Endodermal cell (in vitro differentiated cells): Measurements from ENCODE around the gene CASP1. TPM values are rescaled to one million over a fixed set of nuclear protein-coding genes. Genes with fewer than 3 reads are reported as not detected.
"Not testable (repeated sequence)": the region's sequence is repeated elsewhere in the genome, so short reads cannot be mapped to it uniquely, and the experiment has no call there.

Experiments
- DNase-seq: peaks from one replicate; pipeline ENCODE4 v3.0.0-alpha.2; 2017
- H3K27ac ChIP-seq: 2 replicates; pipeline ENCODE4 v1.5.1; 2013; ENCODE audit warnings: mild to moderate bottlenecking, low read depth, low read length, moderate library complexity
- H3K27me3 ChIP-seq: 2 replicates; pipeline ENCODE4 v1.6.1; 2013; ENCODE audit warnings: mild to moderate bottlenecking, low read length, moderate library complexity; ENCODE audit not compliant: insufficient read depth, control insufficient read depth, poor library complexity, severe bottlenecking
- H3K36me3 ChIP-seq: 2 replicates; pipeline ENCODE4 v1.7.0; 2013; ENCODE audit warnings: mild to moderate bottlenecking, low read length, moderate library complexity; ENCODE audit not compliant: control insufficient read depth, insufficient read depth
- H3K4me1 ChIP-seq: one replicate; pipeline ENCODE4 v1.7.0; 2013; ENCODE audit warnings: low read length; ENCODE audit not compliant: control insufficient read depth, insufficient read depth
- H3K4me3 ChIP-seq: 2 replicates; pipeline ENCODE4 v1.5.1; 2013; ENCODE audit warnings: mild to moderate bottlenecking, low read length, moderate library complexity
- H3K9ac ChIP-seq: 2 replicates; pipeline ENCODE4 v1.6.1; 2013; ENCODE audit warnings: mild to moderate bottlenecking, low read length, moderate library complexity; ENCODE audit not compliant: poor library complexity, severe bottlenecking; ENCODE audit errors: extremely low read depth
- H3K9me3 ChIP-seq: 2 replicates; pipeline ENCODE4 v1.6.1; 2013; ENCODE audit warnings: mild to moderate bottlenecking, low read length, moderate library complexity; ENCODE audit not compliant: control insufficient read depth
- H3K27ac Mint-ChIP-seq: 2 replicates; pipeline ENCODE4 v1.8.0; 2020; ENCODE audit warnings: mixed read lengths
- H3K27me3 Mint-ChIP-seq: 2 replicates; pipeline ENCODE4 v1.8.0; 2021; ENCODE audit warnings: mild to moderate bottlenecking, mixed read lengths; ENCODE audit not compliant: insufficient read depth
- H3K36me3 Mint-ChIP-seq: 2 replicates; pipeline ENCODE4 v1.8.0; 2020; ENCODE audit warnings: low read depth, mixed read lengths
- H3K4me1 Mint-ChIP-seq: 2 replicates; pipeline ENCODE4 v1.8.0; 2020; ENCODE audit warnings: mixed read lengths
- H3K4me3 Mint-ChIP-seq: 2 replicates; pipeline ENCODE4 v1.8.0; 2020; ENCODE audit warnings: mild to moderate bottlenecking, moderate library complexity, mixed read lengths
- H3K9me3 Mint-ChIP-seq: 2 replicates; pipeline ENCODE4 v1.8.0; 2020; ENCODE audit warnings: mild to moderate bottlenecking, mixed read lengths
- WGBS, 2 experiments: methylation state at CpG; one replicate each; pipeline versions ENCODE4 v1.1.5 to v1.1.7; 2013; ENCODE audit warnings: missing lambda C conversion rate in 2 of 2, mixed read lengths in 1 of 2; ENCODE audit not compliant: insufficient coverage in 1 of 2, insufficient read length in 1 of 2; 5-methylcytosine and 5-hydroxymethylcytosine counted together
- total RNA-seq, 2 donors: library from RNA; stranded (reverse); fragmentation: NEBNext Ultra II Directional in 1 of 2; extraction: Animal tissue kit (Norgen Biotek cat#: 25700) in 1 of 2; gene quantifications; 2 replicates in 1 of 2; 3 replicates in 1 of 2; pipeline ENCODE4 v1.2.1, GENCODE V29; 2021
- TF ChIP-seq, protein P1 (sequence below): fragments of 200-600 bp; sonication (generic); conservative IDR thresholded peaks from 2 replicates; pipeline ENCODE4 v1.5.0; 2021; ENCODE audit warnings: antibody characterized with exemption, mild to moderate bottlenecking

Gene CASP1
- total RNA-seq, 2 donors from 2014 or later, result not detected

DNA sequence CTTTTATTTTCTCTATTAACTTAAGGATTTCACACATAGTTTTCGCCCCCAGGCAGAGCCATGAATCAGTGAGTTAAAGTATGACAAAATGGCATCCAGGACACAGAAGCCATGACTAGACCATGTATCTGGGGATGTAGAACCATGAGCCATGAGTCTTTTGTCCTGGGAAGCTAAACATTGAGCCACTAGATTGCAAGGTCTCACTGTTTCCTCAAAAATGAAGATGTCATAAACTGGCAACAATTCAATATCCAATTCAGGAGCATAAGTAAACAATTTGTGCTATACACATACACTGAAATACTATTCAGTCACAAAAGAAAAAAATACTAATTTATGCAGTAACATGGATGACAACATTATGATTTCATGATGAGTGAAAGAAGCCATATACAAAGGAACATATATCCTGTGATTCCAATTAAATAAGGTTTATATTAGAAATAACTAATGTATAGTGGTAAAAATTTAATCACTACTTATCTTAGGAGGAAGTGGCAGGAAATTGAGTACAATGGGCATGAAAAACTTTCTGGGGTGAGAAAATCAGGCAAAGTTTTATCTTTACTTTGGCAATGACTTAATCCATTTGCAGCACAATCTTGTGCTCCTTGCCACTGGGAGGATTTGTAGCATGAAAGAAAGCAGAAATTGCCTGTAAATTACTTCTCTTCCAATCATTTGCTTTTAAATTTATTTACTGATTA, 38.7 kb upstream of the CASP1 start:
- H3K4me1 Mint-ChIP-seq, result peaks cover 6% of the 10 kb centered on the region
- no peaks in the 10 kb centered on the region for H3K4me1 ChIP-seq
- 82 to 90% methylated on average over 1 of the region's 1 CpG for WGBS, 2 experiments
- no peak overlapping the region for H3K4me3 ChIP-seq
- no peaks in the 10 kb centered on the region for H3K27me3 ChIP-seq
- TF ChIP-seq, protein P1, sequence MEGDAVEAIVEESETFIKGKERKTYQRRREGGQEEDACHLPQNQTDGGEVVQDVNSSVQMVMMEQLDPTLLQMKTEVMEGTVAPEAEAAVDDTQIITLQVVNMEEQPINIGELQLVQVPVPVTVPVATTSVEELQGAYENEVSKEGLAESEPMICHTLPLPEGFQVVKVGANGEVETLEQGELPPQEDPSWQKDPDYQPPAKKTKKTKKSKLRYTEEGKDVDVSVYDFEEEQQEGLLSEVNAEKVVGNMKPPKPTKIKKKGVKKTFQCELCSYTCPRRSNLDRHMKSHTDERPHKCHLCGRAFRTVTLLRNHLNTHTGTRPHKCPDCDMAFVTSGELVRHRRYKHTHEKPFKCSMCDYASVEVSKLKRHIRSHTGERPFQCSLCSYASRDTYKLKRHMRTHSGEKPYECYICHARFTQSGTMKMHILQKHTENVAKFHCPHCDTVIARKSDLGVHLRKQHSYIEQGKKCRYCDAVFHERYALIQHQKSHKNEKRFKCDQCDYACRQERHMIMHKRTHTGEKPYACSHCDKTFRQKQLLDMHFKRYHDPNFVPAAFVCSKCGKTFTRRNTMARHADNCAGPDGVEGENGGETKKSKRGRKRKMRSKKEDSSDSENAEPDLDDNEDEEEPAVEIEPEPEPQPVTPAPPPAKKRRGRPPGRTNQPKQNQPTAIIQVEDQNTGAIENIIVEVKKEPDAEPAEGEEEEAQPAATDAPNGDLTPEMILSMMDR, result no peak
- no peaks in the 10 kb centered on the region for H3K36me3 ChIP-seq
- DNase-seq, result no peak
- H3K9me3 ChIP-seq, result no peaks in the 10 kb centered on the region
- no peaks in the 10 kb centered on the region for H3K27me3 Mint-ChIP-seq
- H3K27ac Mint-ChIP-seq, result no peak overlapping the region
- H3K4me3 Mint-ChIP-seq, result no peak overlapping the region
- H3K9me3 Mint-ChIP-seq, result no peaks in the 10 kb centered on the region
- no peaks in the 10 kb centered on the region for H3K36me3 Mint-ChIP-seq
- H3K9ac ChIP-seq, result no peak overlapping the region
- no peak overlapping the region for H3K27ac ChIP-seq

DNA sequence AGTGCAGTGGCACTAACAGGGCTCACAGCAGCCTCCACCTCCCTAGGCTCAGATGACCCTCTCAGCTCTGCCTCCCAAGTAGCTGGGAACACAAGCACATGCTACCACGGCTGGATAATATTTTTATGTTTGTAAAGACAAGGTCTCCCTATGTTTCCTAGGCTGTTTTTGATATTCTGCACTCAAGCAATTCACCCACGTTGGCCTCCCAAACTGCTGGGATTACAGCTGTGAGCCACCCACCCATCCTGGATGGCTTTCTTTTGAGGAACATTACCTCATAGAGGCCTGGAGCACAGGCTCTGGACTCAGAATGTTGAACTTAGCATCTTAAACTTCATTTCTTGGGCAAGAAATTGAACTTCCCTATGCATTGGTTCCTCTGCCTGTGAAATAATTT, 37.1 kb upstream of the CASP1 start:
- not testable (repeated sequence) for H3K4me1 Mint-ChIP-seq, H3K27ac ChIP-seq, H3K27me3 ChIP-seq, H3K27ac Mint-ChIP-seq, H3K9me3 ChIP-seq, H3K9me3 Mint-ChIP-seq, H3K9ac ChIP-seq, H3K36me3 ChIP-seq, H3K4me1 ChIP-seq, H3K4me3 Mint-ChIP-seq, H3K4me3 ChIP-seq, H3K36me3 Mint-ChIP-seq, DNase-seq, H3K27me3 Mint-ChIP-seq
- WGBS, 2 experiments, result 60% methylated on average over 1 of the region's 2 CpGs; no CpG with 5 or more reads in 1 of the 2 experiments

DNA sequence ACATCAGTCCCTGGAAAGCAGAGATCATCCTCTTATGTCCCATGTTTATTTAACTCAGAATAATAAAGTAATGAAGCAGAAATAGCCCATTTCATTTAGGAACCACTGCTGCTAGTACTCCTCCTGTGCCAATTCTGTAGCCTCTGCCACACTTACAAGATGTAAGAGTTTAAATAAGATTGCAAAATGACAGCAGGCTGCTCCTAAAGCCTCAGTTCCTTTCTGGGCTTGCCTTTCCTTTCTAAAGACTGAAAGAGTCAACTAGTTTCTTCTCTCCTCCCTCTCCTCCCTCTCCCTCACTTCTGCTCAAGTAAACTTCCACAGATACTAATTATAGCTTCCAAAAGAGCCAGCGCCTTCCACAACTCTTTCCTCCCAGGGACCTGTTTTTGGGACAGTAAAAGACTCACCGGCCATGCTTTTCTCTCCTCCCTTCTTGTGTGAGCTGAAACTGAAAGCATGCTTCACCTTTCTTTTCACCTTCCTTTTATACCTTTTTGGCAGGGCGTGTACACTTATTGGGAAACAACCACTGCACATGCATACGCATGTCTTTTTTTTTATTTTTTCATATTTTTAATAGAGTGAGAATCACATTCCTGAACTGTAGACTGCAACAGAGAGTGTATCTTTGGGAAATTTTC, 36.3 kb upstream of the CASP1 start:
- Mint-ChIP-seq H3K4me1 (peaks cover 6% of the 10 kb centered on the region), H3K9me3 (no peaks in the 10 kb centered on the region), H3K4me3 (no peak overlapping the region), H3K36me3 (no peaks in the 10 kb centered on the region), H3K27me3 (no peaks in the 10 kb centered on the region), H3K27ac (no peak overlapping the region)
- H3K4me3 ChIP-seq, result no peak overlapping the region
- no peaks in the 10 kb centered on the region for H3K27me3 ChIP-seq
- H3K9me3 ChIP-seq, result no peaks in the 10 kb centered on the region
- no peak overlapping the region for H3K27ac ChIP-seq
- TF ChIP-seq, protein P1, result no peak
- no peak for DNase-seq
- 90 to 93% methylated on average over 2 to 4 of the region's 4 CpGs for WGBS, 2 experiments
- H3K4me1 ChIP-seq, result no peaks in the 10 kb centered on the region
- H3K9ac ChIP-seq, result no peak overlapping the region
- H3K36me3 ChIP-seq, result no peaks in the 10 kb centered on the region
